DMS53 treated with DMSO at 0.1 percent for 48 hours (cell line): ENCODE results near the gene FHOD3.
"Not testable (repeated sequence)": the region's sequence is repeated elsewhere in the genome, so short reads cannot be mapped to it uniquely, and the experiment has no call there.

Experiments used
- DNase-seq: peaks from one replicate; lab custom pipeline; 2025; ENCODE audit not compliant: unreplicated experiment; lab: John Stamatoyannopoulos, UW

FHOD3 gene

DNA sequence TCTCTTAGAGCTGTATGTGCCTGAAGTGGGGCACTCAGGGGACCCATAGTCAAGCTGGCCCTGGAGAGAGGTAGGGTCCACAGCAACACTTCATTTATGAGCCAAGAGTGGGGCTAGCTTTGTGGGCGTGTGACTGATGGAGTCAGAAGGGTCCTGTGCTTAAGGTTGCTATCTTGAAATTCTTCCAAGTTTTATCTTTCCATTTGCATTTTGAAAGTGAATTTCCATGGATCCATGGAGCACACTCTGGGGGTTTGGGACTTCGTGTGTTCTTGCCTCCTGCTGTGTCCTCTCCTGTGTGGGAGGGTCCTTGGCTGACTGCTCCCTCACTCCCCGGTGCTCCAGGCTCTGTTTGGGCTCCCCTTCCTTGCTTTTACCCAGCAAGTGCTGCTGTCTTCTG is 50.8 kb downstream of the FHOD3 start:
- no peak for DNase-seq

DNA sequence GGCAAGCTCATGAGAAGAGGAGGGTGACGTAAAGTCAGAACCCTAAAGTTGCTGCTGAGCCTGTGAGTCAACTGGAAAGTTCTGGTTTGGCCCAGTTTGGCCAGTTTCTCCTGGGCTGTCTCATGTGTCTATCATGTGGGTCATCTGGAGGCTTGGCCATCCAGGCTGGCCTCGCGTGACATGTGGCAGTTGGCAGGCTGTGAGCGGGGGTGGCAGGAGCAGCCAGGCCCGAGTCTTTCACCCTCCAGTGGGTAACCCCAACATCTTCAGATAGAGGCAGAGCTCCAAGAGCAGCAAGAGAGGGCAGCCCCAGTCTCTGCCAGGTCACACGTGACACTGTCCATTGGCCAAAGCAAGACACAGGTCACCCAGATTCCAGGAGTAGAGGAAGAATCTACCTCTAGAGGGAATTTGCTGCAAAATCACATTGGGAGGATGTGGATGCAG is 51.5 kb downstream of the FHOD3 start:
- no peak for DNase-seq

DNA sequence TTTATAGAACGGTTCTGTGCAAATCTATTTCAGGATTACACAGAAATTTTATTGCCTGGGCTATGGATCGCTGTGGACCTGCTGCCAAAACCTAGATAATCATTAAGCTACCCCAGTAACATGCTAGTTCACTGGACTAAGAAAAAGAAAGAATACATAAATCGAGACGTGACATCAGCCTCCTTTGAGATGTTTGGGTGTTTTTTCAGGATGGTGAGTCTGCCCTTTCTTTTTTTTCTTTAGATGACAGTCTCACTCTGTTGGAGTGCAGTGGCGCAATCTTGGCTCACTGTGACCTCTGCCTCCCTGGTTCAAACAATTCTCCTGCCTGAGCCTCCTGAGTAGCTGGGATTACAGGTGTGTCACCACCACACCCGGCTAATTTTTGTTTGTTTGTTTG is 52.0 kb downstream of the FHOD3 start:
- DNase-seq, result no peak

DNA sequence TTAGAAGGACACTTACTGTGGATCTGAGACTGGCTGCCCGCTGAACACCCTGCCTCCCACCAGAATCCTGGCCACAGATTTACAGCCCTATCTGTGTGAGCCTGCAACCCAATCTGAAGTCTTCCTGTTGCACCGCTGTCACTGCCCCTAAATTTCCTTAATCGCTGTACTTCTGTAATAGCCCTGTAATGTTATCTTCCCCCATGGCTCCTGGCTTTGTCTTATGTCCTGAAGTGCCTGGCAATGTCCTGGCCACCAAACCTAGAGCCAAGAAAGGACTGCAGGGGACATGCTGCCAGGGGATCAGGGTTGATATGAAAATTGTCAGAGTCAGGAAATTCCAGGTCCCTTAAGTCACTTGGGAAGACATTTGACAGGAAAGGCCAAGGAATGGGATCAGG is 52.7 kb downstream of the FHOD3 start:
- no peak for DNase-seq

DNA sequence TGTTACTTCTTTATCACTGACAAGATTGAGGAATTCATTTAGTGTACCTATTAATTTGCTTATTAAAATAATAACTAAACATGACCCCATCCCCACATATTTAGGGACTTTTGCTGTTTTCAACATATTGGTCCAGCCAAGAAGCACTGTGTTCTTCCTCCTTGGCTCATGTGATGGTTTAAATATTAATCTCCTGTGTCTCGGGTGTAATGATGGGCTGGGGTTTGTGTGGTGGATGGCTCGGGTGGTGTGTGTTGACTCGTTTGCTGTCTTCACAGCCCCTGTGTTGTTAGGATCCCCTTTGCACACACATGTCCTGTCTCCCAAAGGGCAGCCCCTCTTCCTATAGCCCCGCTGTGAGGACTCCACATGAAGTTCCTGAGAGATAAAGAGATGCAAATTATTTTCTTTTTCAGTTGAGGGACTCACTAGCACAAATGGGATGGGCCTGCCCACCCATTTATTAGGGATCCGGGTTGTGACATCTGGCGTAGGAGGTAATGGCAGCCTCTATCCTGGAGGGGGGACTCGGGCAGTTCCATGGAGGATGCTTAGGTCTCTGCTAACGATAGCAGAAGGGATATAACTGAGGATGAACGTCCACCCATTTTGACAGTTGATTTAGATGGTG is 53.4 kb downstream of the FHOD3 start:
- no peak for DNase-seq

DNA sequence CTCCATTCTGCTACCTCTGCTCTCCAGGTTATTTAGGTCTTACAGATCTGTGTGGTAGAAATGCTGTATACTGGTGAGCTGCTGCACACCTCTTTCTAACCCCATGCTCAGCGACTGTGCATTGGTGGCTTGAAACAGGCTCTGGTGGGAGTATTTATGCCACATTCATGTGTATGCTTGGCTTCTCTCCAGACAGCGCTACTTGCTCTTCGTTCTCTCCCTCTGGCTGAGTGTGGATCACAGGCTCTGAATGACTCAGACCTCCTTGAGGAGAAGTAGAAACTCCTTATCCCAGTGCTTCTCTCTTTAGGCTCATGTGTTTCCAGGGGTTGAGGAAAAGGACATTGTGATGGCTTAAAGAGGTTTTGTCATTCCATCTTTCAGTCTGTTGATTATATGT is 54.9 kb downstream of the FHOD3 start:
- DNase-seq, result no peak

DNA sequence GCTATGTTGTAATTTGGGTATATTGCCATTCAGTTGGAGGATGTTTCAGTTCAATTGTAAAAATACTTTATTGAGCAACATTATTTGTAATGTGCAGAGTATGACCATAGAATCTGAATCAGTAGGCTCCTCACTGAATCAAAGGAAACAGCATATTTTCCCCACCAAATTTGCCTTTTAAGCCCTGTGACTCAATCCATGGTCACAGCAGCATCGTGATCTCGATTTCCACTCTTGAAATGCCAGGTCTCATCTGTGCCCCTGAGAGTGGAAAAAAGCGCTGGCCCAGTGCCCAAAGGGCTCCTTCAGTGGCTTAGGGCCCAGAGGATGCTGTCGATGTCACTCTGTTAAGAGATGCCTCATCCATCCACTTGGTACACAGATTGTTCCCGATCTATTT is 57.5 kb downstream of the FHOD3 start:
- no peak for DNase-seq

DNA sequence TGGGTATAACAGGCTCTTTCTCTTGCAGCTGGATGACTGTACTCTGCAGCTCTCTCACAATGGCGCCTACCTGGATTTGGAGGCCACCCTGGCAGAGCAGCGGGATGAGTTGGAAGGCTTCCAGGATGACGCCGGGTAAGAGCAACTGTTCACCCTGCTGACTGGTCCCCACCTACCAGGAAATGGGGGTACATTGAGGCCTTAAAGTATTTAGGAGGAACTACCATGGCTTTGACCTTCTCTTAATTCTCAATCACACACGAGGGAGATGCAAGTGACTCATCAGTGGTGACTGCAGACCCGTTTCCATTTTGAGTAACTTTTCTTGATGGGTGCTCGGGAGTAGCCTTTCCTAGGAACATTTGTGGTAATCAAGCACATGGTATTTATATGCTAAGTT is 58.0 kb downstream of the FHOD3 start:
- DNase-seq, result no peak

DNA sequence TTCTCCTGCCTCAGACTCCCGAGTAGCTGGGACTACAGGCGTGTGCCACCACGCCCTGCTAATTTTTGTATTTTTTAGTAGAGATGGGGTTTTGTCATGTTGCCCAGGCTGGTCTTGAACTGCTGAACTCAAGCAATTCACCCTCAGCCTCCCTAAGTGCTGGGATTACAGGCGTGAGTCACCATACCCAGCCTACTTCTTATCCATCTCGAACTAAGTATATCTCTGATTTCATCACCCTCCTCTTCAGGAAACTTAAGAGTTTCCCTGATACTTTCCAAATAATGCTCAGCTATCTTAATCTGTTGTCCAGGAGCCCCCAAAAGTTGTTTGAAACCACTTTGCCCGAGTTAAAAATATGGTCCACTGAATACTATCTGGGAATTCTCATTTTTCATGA is 59.2 kb downstream of the FHOD3 start:
- not testable (repeated sequence) for DNase-seq

DNA sequence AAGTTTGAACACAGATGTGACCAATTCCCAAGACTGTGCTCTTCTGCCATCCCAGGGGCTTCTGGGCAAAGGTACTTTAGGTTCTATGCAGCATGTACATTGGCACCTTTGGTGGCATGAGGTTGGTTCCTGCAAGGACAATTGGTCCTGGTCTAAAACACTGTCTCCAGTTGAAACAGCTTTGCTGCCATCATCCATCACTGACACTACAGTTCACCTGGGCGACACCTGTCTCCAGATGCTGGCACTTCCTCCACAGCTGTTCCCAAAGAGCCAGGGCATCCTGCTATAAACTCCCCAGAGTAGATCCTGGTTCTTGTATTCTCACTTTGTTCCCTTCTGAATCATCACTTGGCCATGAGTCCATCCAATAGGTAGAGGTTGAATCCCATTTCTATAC is 60.6 kb downstream of the FHOD3 start:
- no peak for DNase-seq

DNA sequence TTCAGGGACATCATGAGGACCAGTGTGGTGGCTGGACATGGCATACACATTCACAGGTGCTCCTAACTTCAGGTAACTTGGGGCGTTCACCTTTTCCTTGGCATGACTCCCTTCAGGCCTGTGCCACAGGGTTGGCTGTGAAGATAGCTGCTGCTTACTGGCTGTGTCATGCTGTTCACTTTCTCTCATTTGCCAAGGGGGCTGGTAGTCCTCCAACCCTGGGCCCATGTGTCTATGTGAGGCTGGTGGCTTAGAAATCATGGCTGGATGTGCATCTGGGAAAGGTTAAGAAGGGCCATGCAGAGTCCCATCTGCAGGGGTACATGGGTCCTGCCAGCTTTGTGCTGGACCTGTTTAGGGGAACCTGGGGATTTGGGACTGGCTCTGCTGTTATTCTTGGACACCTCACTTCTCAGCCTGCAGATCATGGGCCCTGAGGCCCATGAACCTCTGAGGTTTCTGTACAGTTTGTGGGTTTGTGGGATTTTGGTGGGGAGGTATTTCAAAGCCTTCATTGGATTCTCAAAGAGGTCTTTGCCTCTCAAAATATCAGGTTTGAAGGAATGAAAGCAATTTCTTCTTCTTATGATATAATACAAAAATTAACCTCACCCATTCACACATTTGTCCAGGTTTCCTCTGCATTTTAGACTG is 62.9 kb downstream of the FHOD3 start:
- no peak for DNase-seq

DNA sequence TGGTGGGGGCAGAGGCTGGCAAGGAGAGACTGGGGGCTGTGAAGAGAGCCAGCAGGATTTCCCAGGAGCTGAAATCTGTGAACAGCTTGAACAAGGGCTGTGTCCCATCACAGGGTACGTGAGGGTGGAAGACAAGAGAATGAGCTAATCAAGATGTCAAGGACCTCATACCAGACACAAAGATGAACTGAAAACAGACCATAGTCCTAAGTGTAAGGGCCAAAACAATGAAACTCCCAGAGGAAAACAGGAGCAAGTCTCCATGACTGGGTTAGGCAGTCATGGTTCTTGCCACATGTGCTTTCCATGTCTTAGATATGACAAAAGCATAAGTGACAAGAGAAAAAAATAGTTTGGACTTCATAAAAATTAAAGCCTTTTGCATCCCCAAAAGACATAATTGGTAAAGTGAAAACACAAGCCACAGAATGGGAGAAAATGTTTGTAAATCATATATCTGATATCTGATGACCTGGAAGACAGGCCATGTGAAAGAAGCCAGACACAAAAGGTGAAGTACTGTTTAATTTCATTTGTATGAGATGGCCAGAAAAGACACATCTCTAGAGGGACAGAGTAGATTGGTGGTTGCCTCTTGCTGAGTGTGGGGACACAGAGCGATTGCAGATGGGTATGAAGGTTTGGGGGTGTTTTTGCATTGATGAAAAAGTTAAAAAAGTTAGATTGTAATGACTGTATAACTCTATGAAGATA is 67.6 kb downstream of the FHOD3 start:
- no peak for DNase-seq

DNA sequence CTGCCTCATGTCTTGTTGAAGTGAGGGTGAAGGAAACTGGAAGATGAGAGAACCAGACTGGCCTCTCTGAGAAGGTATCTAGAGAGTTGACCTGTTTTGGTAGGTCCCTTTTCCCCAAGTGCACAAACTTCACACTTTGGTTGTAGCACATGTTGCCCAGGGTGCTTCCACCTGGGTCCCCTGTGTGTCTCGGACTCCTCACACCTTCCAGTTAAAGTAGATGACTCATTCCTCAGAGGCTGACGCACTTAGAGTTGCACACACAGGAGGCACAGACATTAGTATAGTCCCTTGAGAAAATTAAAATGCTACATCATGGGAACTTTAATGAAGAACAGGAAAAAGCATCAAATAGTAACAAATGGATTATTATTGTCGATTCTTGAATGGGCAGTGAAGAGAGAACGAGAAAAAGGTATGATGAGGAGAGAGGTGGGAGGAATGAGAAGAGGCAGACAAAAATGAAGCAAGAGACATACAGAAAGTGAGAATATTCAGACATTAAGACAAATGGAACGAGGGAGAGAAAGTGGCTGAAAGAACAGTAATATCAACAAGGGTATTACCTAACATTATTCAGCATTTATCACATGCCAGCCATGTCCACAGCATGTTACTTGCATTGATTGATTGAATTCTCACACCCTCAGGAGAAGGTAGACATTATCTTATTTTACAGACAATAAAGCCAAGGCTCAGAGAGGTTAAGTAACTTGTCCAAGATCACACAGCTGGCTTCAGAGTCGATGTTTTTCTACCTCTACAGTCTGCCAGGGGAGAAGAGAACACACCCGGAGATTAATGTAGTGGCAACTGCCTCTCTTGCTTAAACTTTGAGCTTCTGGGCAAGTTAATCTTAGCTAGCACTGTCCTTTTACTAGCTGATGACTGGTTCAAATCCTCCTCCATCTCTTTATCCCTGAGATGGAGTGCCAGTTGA is 68.6 kb downstream of the FHOD3 start:
- no peak for DNase-seq

DNA sequence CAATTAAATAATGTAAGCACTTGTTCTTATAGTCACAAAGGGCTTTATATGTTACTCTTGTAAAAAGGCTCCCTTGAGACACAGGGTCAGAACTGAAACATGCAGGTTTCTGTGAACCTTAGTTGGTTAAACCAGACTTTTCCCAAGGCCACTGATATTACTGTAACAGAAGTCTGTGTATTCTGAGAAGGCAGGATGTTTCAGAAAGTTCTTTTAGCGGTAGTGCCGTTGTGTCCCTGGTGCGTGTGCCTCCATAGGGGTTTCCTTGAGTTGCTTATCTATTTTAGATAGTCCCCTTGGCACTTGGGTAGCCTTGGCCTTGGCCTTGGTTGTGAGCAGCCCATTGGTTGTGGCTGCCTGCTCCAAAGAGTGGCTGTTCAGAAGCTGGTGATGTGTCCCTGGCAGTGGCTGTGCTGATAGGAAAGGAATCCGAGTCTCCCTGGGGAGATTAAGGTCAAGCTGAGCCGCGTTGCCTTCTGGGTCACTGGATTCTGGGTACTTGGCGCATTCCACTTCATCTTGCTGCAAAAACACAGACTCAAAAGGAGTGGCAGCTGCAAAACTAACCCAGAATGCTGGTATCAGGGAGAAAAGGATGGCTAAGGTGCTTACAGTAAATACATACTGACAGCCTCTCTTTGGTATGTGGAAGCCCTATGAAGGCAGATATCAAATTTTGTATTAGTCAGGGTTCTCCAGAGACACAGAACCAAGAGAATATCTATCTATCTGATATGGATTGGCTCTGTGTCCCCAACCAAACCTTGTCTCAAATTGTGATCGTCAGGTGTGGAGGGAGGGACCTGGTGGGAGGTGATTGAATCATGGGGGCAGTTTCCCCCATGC is 69.7 kb downstream of the FHOD3 start:
- no peak for DNase-seq

DNA sequence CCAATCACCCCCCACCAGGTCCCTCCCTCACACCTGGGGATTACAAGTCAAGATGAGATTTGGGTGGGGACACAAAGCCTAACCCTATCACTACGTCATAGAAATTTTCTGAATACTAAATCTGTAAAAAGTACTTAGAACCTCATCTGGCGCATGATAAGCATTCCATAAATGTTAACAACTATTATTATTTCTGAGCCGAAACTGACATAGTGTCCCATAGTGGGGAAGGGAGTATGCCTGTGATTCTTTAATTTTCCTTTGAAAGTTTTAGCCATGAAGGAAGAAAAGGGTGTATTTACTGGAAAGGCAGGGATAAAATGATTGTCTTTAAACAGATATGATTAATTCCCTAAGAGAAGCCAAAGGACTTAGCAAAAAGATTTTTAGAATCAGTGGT is 71.4 kb downstream of the FHOD3 start:
- DNase-seq, result no peak

DNA sequence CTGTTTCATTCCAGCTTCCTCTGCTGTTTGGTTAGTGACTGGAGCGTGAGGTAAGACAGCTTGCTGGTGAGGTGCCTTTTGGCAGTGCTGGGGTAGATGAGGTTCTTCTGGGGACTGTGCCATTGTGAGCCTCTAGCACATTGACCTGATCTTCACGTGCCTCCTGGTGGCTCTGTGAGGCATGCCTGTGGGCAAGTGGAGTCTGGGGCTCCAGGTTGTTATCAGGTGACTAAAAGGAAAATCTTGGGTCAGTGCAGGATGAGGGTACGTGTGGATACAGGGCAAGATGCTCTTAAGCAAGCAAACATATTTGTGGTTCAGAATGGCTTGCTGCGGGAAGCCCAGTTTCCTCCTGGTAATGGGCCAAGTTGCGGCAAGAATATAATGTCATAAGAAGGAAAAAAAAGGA is 75.4 kb downstream of the FHOD3 start:
- DNase-seq, result no peak

DNA sequence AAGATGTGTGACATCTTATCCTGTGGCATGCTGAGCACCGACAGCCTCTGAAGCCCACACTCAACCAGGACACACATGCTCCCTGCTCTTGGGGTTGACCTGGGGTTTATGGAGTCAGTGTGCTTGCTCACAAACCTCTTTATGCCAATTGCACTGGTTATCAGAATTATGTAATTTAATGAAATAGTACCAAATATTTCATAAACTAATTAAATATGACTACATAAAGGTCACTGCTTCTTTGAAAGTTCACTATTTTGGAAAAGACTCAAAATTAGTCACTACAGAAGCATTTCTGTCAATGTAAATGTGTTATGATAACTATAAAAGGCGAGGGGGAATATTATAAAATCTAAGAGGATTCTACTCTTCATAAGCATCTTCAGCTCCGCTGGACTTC is 76.7 kb downstream of the FHOD3 start:
- DNase-seq, result no peak

DNA sequence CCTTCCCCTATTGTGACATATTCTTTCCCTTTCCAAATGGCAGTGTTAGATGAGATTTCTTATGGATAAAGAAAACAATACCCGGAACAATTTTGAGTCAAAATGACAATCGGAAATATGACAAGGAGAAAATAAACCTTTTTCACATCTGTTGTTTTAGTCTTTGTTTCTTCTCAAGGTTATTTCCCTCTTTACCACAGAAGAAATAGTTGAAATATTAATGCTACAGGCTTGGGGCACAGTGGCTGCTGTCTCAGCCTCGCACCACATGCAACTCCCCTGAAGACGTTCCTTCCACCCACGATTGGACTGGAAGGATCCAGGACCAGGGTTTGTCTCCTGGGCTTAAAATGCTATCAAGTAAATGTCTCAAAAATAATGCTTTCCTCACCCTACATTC is 77.6 kb downstream of the FHOD3 start:
- no peak for DNase-seq

DNA sequence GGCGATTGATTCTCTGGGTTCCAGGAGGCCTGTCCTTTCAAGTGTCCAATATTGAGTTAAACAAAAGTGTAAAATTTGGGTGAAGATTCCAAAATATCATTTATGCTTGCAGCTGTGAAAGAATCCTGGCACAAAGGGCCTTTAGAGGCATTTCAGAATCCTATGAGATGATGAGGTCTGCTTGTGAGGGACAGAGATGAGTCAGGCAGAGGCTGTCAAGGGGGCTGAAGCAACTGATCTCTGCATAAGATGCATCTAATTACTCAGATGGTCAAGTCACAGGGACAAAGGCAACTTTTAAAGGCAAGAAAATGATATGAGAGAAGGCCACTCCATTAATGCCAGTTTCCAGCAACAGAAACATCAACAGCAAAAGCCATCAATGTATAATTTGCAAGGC is 78.8 kb downstream of the FHOD3 start:
- no peak for DNase-seq

DNA sequence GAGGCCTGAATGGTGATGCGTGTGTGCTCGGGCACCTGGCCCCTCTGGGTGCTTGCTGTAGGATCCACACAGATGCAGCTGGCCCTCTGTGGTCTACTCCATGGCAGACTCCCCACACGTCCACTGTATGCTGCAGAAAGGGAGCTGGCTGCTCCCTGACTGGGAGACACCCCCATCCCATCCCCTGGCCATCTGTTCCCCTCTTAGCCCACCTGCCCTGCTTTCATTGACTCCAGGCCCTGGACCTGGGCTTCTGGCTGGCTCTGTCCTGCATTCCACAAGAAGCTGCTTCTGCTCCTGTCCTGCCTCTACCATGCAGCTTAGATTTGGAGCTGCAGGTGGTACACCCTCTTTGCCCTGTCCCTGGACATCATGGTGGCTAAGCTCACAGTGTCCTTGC is 80.1 kb downstream of the FHOD3 start:
- DNase-seq, result no peak

DNA sequence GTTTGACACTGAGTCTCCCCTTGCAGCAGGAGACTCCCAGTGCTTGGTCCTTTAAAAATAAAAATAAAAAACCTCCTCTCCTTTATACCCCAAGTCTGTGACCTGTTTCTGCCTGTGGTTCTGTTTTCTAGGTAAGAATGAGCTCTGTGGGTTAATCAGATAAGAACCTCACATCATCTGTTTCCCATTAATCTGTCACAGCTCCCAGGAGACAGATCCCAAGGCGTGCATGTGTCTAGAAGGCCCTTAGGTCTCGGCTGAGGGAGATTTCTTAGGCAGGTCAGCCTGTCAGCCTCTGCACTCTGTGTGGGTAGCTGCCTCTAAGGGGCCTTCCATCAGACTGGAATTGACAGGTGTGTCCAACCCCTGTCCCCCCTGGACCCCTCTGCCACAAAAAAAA is 80.7 kb downstream of the FHOD3 start:
- no peak for DNase-seq
